MM.1S (cell line): ENCODE results near the gene C3orf49.

Experiments used
- DNase-seq: peaks from one replicate; pipeline ENCODE4 v3.0.0-alpha.2; 2015
- H2AFZ ChIP-seq: fragments of 300-600 bp; sonication (generic); 2 replicates; pipeline ENCODE4 v1.6.0; 2016; ENCODE audit warnings: antibody characterized with exemption, low read length
- H3F3A ChIP-seq: fragments of 300-600 bp; sonication (generic); 2 replicates; pipeline ENCODE4 v1.6.1; 2016; ENCODE audit warnings: mild to moderate bottlenecking, antibody characterized with exemption, low read length, moderate library complexity, mixed read lengths; ENCODE audit not compliant: insufficient read depth
- H3K27ac ChIP-seq: fragments of 300-600 bp; sonication (generic); 2 replicates; pipeline ENCODE4 v1.5.1; 2016; ENCODE audit warnings: mild to moderate bottlenecking, low read length
- H3K27me3 ChIP-seq: fragments of 300-600 bp; sonication (generic); replicated peaks from 2 replicates; pipeline ENCODE4 v1.6.0; 2016; ENCODE audit warnings: low read length; ENCODE audit not compliant: insufficient read depth
- H3K36me3 ChIP-seq: fragments of 300-600 bp; sonication (generic); replicated peaks from 2 replicates; pipeline ENCODE4 v1.6.1; 2016; ENCODE audit warnings: mild to moderate bottlenecking, low read length, mixed read lengths; ENCODE audit not compliant: insufficient read depth
- H3K4me1 ChIP-seq: fragments of 300-600 bp; sonication (generic); 2 replicates; pipeline ENCODE4 v1.6.1; 2016; ENCODE audit warnings: low read length, mixed read lengths
- H3K4me2 ChIP-seq: fragments of 300-600 bp; sonication (generic); 2 replicates; pipeline ENCODE4 v1.6.0; 2016; ENCODE audit warnings: low read depth, low read length
- H3K4me3 ChIP-seq: fragments of 300-600 bp; sonication (generic); 2 replicates; pipeline ENCODE4 v1.5.1; 2016; ENCODE audit warnings: low read length, mixed read lengths
- H3K79me2 ChIP-seq: fragments of 300-600 bp; sonication (generic); 2 replicates; pipeline ENCODE4 v1.6.1; 2016; ENCODE audit warnings: mixed run types, low read length, mixed read lengths
- H3K9ac ChIP-seq: fragments of 300-600 bp; sonication (generic); 2 replicates; pipeline ENCODE4 v1.6.1; 2016; ENCODE audit warnings: low read length, mixed read lengths
- H3K9me2 ChIP-seq: fragments of 300-600 bp; sonication (generic); replicated peaks from 2 replicates; pipeline ENCODE4 v1.6.1; 2016; ENCODE audit warnings: mild to moderate bottlenecking, low read length, mixed read lengths; ENCODE audit not compliant: insufficient read depth
- H3K9me3 ChIP-seq: fragments of 300-600 bp; sonication (generic); replicated peaks from 2 replicates; pipeline ENCODE4 v1.6.1; 2016; ENCODE audit warnings: mild to moderate bottlenecking, low read length, mixed read lengths; ENCODE audit not compliant: insufficient read depth
- H4K20me1 ChIP-seq: fragments of 300-600 bp; sonication (generic); 2 replicates; pipeline ENCODE4 v1.6.1; 2016; ENCODE audit warnings: mild to moderate bottlenecking, low read length, moderate library complexity, mixed read lengths; ENCODE audit not compliant: insufficient read depth
- CTCF ChIP-seq: fragments of 300-600 bp; sonication (generic); IDR thresholded peaks from 2 replicates; pipeline ENCODE4 v1.5.1; 2016; ENCODE audit warnings: antibody characterized with exemption, low read length, mixed read lengths
- EZH2 ChIP-seq: fragments of 300-600 bp; sonication (generic); optimal IDR thresholded peaks from 2 replicates; pipeline ENCODE3; 2017; ENCODE audit warnings: low read depth, mild to moderate bottlenecking, antibody characterized with exemption, low read length, mixed read lengths
- EZH2phosphoT487 ChIP-seq: fragments of 300-600 bp; sonication (generic); IDR thresholded peaks from 2 replicates; pipeline ENCODE4 v1.6.1; 2018; ENCODE audit warnings: antibody characterized with exemption, low read length

C3orf49 gene

DNA sequence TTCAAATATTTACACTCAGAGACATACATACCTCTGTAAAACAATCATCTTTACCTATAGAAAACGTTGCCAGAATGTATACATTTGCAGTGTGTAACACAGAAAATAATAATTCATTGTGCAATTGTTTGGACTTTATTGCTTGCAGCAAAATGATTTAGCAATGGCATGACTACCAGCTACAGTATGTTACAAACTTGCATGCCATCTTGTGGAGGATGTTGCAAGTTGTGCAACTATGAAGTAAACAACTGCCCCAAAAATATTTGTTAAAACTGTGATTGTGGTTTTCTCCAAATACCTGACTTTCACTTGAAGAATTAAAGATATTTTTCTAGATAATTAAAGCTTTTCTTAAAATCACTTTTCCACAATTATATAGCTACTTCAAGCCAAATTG is 27.1 kb upstream of the C3orf49 start:
- TF ChIP-seq EZH2 (no peak), CTCF (no peak), EZH2phosphoT487 (no peak)
- Histone ChIP-seq H3K4me1 (no peaks in the 10 kb centered on the region), H3K9me2 (no peaks in the 10 kb centered on the region), H2AFZ (no peak overlapping the region), H3K27ac (no peak overlapping the region), H3K4me2 (no peak overlapping the region), H4K20me1 (no peaks in the 10 kb centered on the region), H3K27me3 (no peaks in the 10 kb centered on the region), H3K9ac (no peak overlapping the region), H3K36me3 (no peaks in the 10 kb centered on the region), H3K79me2 (no peaks in the 10 kb centered on the region), H3K4me3 (no peak overlapping the region), H3F3A (no peaks in the 10 kb centered on the region), H3K9me3 (no peaks in the 10 kb centered on the region)
- no peak for DNase-seq

DNA sequence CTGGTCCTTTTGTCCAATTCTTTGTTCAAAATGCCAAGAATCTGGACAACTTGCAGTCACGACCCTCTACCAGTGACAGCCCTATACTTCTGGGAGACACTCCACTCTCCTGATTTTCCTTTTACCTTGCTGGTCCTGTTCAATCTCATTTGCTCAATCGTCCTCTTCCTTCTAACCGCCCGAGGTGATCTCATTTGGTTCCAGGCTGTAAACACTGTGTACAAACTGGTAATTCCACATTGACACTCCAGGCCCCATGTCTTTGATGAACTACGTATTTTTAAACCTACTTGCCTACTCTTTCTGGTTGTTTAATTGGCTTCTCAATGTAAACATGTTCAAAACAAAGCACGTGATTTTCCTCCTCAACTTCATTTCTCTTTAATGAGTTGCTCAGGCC is 23.7 kb upstream of the C3orf49 start:
- Histone ChIP-seq H3K79me2 (no peaks in the 10 kb centered on the region), H3K27me3 (no peaks in the 10 kb centered on the region), H3K36me3 (no peaks in the 10 kb centered on the region), H3K4me1 (no peaks in the 10 kb centered on the region), H3K27ac (no peak overlapping the region), H4K20me1 (no peaks in the 10 kb centered on the region), H3F3A (no peaks in the 10 kb centered on the region), H3K9me3 (no peaks in the 10 kb centered on the region), H2AFZ (no peak overlapping the region), H3K4me2 (no peak overlapping the region), H3K9me2 (no peaks in the 10 kb centered on the region), H3K9ac (no peak overlapping the region), H3K4me3 (no peak overlapping the region)
- no peak for TF ChIP-seq EZH2phosphoT487
- no peak for TF ChIP-seq CTCF
- no peak for TF ChIP-seq EZH2
- no peak for DNase-seq

- Histone ChIP-seq H2AFZ (no peak overlapping the region), H3K4me3 (no peak overlapping the region), H3K9ac (no peak overlapping the region), H3K4me1 (no peaks in the 10 kb centered on the region), H4K20me1 (no peaks in the 10 kb centered on the region), H3K79me2 (no peaks in the 10 kb centered on the region), H3K36me3 (no peaks in the 10 kb centered on the region), H3K27me3 (no peaks in the 10 kb centered on the region), H3K27ac (no peak overlapping the region), H3K9me3 (no peaks in the 10 kb centered on the region), H3K4me2 (no peak overlapping the region), H3K9me2 (no peaks in the 10 kb centered on the region), H3F3A (no peaks in the 10 kb centered on the region)
- TF ChIP-seq EZH2phosphoT487 (no peak), CTCF (no peak), EZH2 (no peak)
- no peak for DNase-seq
Measured at GRCh38 chr3:63798544-63798943, 20.6 kb upstream of the C3orf49 start.

DNA sequence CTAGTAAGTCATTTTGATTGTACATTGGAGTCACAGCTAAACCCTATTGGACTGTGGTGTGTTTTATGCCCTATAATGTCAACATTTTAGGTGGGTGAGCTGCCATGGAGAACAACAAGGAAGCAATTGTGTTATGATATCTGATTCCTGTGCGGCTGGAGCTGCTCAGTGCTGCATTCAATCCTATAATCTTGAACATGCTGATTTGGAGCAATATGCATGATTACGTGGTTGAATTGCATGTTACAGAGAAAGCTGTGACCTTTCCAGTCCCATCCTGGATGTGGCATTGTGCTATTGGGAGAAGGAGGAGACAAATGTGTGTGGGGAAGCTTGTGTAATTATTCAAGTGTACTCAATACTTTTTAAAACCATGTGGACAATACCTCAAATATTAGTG is 20.1 kb upstream of the C3orf49 start:
- TF ChIP-seq EZH2 (no peak), EZH2phosphoT487 (no peak), CTCF (no peak)
- Histone ChIP-seq H4K20me1 (no peaks in the 10 kb centered on the region), H2AFZ (no peak overlapping the region)

More for the DNA sequence above, 20.1 kb upstream of the C3orf49 start:
- no peaks in the 10 kb centered on the region for H3K9me3 ChIP-seq
- no peaks in the 10 kb centered on the region for H3K27me3 ChIP-seq
- no peaks in the 10 kb centered on the region for H3K36me3 ChIP-seq
- no peak overlapping the region for H3K4me2 ChIP-seq
- H3K4me1 ChIP-seq = no peaks in the 10 kb centered on the region
- H3K27ac ChIP-seq = no peak overlapping the region
- H3K9me2 ChIP-seq = no peaks in the 10 kb centered on the region
- no peak for DNase-seq
- no peak overlapping the region for H3K4me3 ChIP-seq
- no peaks in the 10 kb centered on the region for H3F3A ChIP-seq
- no peaks in the 10 kb centered on the region for H3K79me2 ChIP-seq
- H3K9ac ChIP-seq = no peak overlapping the region
